HepG2 (cell line): Measurements from ENCODE around the gene HDDC3. TPM values are rescaled to one million over a fixed set of nuclear protein-coding genes. Genes with fewer than 3 reads are reported as not detected.

Source experiments
- ARID2 ChIP-seq: sonication (generic); formaldehyde crosslinking; IDR thresholded peaks from 2 replicates; pipeline ENCODE4 v1.8.1; 2022; ENCODE audit warnings: mild to moderate bottlenecking, missing genetic modification reagents, borderline replicate concordance
- ATF6 ChIP-seq: sonication (generic); formaldehyde crosslinking; conservative IDR thresholded peaks from 2 replicates; pipeline ENCODE4 v1.4.0; 2020; ENCODE audit warnings: missing genetic modification reagents
- ESRRA ChIP-seq: sonication (generic); formaldehyde crosslinking; IDR thresholded peaks from 2 replicates; pipeline ENCODE4 v1.5.1; 2020; ENCODE audit warnings: mild to moderate bottlenecking, low read depth, missing genetic modification reagents
- FIP1L1 ChIP-seq: fragments of 200-400 bp; formaldehyde crosslinking; IDR thresholded peaks from 2 replicates; pipeline ENCODE4 v1.6.1; 2018; ENCODE audit warnings: low read depth, mild to moderate bottlenecking, low read length, moderate library complexity, borderline replicate concordance; ENCODE audit not compliant: insufficient read depth
- HMG20B ChIP-seq: conservative IDR thresholded peaks from 2 replicates; pipeline ENCODE4 v1.6.1; 2016; ENCODE audit warnings: missing genetic modification reagents, missing compliant biosample characterization
- JUN ChIP-seq: sonication (generic); formaldehyde crosslinking; IDR thresholded peaks from 2 replicates; pipeline ENCODE4 v1.4.0; 2020; ENCODE audit warnings: mild to moderate bottlenecking, missing genetic modification reagents
- MED1 ChIP-seq: sonication (generic); formaldehyde crosslinking; IDR thresholded peaks from 2 replicates; pipeline ENCODE4 v1.4.0; 2020; ENCODE audit warnings: missing genetic modification reagents
- MXD4 ChIP-seq: IDR thresholded peaks from 2 replicates; pipeline ENCODE4 v1.6.1; 2016; ENCODE audit warnings: mild to moderate bottlenecking, missing biosample characterization, missing genetic modification reagents
- NFKB2 ChIP-seq: sonication (generic); formaldehyde crosslinking; IDR thresholded peaks from 2 replicates; pipeline ENCODE4 v1.4.0; 2020; ENCODE audit warnings: missing genetic modification reagents, borderline replicate concordance
- SIX4 ChIP-seq: sonication (generic); formaldehyde crosslinking; IDR thresholded peaks from 2 replicates; pipeline ENCODE4 v1.4.0; 2020; ENCODE audit warnings: missing genetic modification reagents
- TIGD3 ChIP-seq: sonication (generic); formaldehyde crosslinking; IDR thresholded peaks from 2 replicates; pipeline ENCODE4 v1.5.1; 2020; ENCODE audit warnings: mild to moderate bottlenecking, missing genetic modification reagents, borderline replicate concordance
- ZFP82 ChIP-seq: sonication (generic); formaldehyde crosslinking; IDR thresholded peaks from 2 replicates; pipeline ENCODE4 v1.5.1; 2020; ENCODE audit warnings: mild to moderate bottlenecking, missing genetic modification reagents, borderline replicate concordance
- ZKSCAN5 ChIP-seq: sonication (generic); formaldehyde crosslinking; IDR thresholded peaks from 2 replicates; pipeline ENCODE4 v1.5.1; 2020; ENCODE audit warnings: mild to moderate bottlenecking, missing genetic modification reagents
- ZNF180 ChIP-seq: sonication (generic); formaldehyde crosslinking; IDR thresholded peaks from 2 replicates; pipeline ENCODE4 v1.4.0; 2020; ENCODE audit warnings: low read depth, missing genetic modification reagents, borderline replicate concordance
- ZNF34 ChIP-seq: sonication (generic); formaldehyde crosslinking; IDR thresholded peaks from 2 replicates; pipeline ENCODE4 v1.4.0; 2020; ENCODE audit warnings: mild to moderate bottlenecking, missing genetic modification reagents, borderline replicate concordance
- ZNF510 ChIP-seq: sonication (generic); formaldehyde crosslinking; IDR thresholded peaks from 2 replicates; pipeline ENCODE4 v1.4.0; 2020; ENCODE audit warnings: low read depth, mild to moderate bottlenecking, missing genetic modification reagents
- ZNF567 ChIP-seq: sonication (generic); formaldehyde crosslinking; IDR thresholded peaks from 2 replicates; pipeline ENCODE4 v1.8.1; 2023; ENCODE audit warnings: mild to moderate bottlenecking, missing genetic modification reagents, borderline replicate concordance
- ZNF639 ChIP-seq: conservative IDR thresholded peaks from 2 replicates; pipeline ENCODE4 v1.6.1; 2018; ENCODE audit warnings: missing genetic modification reagents
- polyA plus RNA-seq, 8 experiments: library from polyadenylated mRNA; depleted of rRNA in 3 of 8; stranded (reverse) in 7 of 8; unstranded in 1 of 8; fragments of >200 nt; fragmentation: Illumina TruSeq in 4 of 8; extraction: Trizol in 4 of 8; gene quantifications; 2 replicates each; pipeline versions ENCODE4 v1.2.1 to v1.2.3, GENCODE V29; 2011 to 2016; ENCODE audit warnings: low read depth in 4 of 8, missing spikeins in 1 of 8, mixed read lengths in 1 of 8; ENCODE audit not compliant: insufficient read depth in 1 of 8
- total RNA-seq, 5 experiments: library from RNA; depleted of rRNA; stranded (reverse); fragments of >200 nt; fragmentation: Illumina TruSeq; extraction: Trizol; gene quantifications; 2 replicates each; pipeline ENCODE4 v1.2.3, GENCODE V29; 2016; ENCODE audit warnings: low read depth in 1 of 5
- TF ChIP-seq, protein P1 (sequence below): IDR thresholded peaks from 2 replicates; pipeline ENCODE4 v1.6.1; 2016
- TF ChIP-seq, protein P2 (sequence below), 2 experiments: IDR thresholded peaks; 2 replicates each; pipeline ENCODE4 v1.6.1; 2011 to 2012; ENCODE audit warnings: low read length in 2 of 2, borderline replicate concordance in 1 of 2, low read depth in 1 of 2, mild to moderate bottlenecking in 1 of 2, moderate library complexity in 1 of 2

The HDDC3 gene
- total and polyA plus RNA-seq, 2 of the 13 experiments (the other 11 are each of a cell fraction or from before 2014, with no cell fraction given) = 18.7 to 28.3 TPM

- TF ChIP-seq NFKB2 (peak; percentile 86; the same call in 1 of the 2 replicates), ZNF510 (CRISPR knock-in tag) (no peak; the same call in 1 of the 2 replicates), FIP1L1 (no peak), MXD4 (peak; percentile 74), ZNF567 (CRISPR knock-in tag) (no peak), ATF6 (CRISPR knock-in tag) (no peak), ZNF180 (CRISPR knock-in tag) (no peak), ZFP82 (CRISPR knock-in tag) (no peak), TIGD3 (CRISPR knock-in tag) (no peak; the same call in 1 of the 2 replicates), ARID2 (CRISPR knock-in tag) (no peak), ESRRA (CRISPR knock-in tag) (peak; percentile 52; the same call in 1 of the 2 replicates), ZKSCAN5 (CRISPR knock-in tag) (no peak), ZNF639 (peak; percentile 76), JUN (CRISPR knock-in tag) (no peak), MED1 (CRISPR knock-in tag) (peak; percentile 72; the same call in 1 of the 2 replicates), SIX4 (CRISPR knock-in tag) (no peak), HMG20B (CRISPR knock-in tag) (no peak), ZNF34 (CRISPR knock-in tag) (no peak)
- TF ChIP-seq, protein P1, sequence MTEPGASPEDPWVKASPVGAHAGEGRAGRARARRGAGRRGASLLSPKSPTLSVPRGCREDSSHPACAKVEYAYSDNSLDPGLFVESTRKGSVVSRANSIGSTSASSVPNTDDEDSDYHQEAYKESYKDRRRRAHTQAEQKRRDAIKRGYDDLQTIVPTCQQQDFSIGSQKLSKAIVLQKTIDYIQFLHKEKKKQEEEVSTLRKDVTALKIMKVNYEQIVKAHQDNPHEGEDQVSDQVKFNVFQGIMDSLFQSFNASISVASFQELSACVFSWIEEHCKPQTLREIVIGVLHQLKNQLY (CRISPR knock-in tag) = no peak
- TF ChIP-seq, protein P2, sequence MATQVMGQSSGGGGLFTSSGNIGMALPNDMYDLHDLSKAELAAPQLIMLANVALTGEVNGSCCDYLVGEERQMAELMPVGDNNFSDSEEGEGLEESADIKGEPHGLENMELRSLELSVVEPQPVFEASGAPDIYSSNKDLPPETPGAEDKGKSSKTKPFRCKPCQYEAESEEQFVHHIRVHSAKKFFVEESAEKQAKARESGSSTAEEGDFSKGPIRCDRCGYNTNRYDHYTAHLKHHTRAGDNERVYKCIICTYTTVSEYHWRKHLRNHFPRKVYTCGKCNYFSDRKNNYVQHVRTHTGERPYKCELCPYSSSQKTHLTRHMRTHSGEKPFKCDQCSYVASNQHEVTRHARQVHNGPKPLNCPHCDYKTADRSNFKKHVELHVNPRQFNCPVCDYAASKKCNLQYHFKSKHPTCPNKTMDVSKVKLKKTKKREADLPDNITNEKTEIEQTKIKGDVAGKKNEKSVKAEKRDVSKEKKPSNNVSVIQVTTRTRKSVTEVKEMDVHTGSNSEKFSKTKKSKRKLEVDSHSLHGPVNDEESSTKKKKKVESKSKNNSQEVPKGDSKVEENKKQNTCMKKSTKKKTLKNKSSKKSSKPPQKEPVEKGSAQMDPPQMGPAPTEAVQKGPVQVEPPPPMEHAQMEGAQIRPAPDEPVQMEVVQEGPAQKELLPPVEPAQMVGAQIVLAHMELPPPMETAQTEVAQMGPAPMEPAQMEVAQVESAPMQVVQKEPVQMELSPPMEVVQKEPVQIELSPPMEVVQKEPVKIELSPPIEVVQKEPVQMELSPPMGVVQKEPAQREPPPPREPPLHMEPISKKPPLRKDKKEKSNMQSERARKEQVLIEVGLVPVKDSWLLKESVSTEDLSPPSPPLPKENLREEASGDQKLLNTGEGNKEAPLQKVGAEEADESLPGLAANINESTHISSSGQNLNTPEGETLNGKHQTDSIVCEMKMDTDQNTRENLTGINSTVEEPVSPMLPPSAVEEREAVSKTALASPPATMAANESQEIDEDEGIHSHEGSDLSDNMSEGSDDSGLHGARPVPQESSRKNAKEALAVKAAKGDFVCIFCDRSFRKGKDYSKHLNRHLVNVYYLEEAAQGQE (IDR thresholded peaks at IDR 0.05; ENCODE audit: borderline replicate concordance in 1 of 2, low read depth in 1 of 2, low read length in 2 of 2) = no peak; a peak in 1 of 4 replicates
These were observed at the start of gene HDDC3 (continued) for GRCh38 chr15:90931828-90932659.
